OCI-LY3 (cell line): Measurements from ENCODE around the gene ENKD1.

Source experiments
- H2AFZ ChIP-seq: fragments of 200-600, 300-600 bp; shearing (Covaris generic); 2 replicates; pipeline ENCODE4 v1.6.0; 2014; ENCODE audit warnings: antibody characterized with exemption, low read depth, low read length
- H3K27ac ChIP-seq: fragments of 200-600, 300-600 bp; sonication (generic); 2 replicates; pipeline ENCODE4 v1.5.1; 2014; ENCODE audit warnings: mild to moderate bottlenecking, low read length, moderate library complexity, mixed read lengths
- H3K27me3 ChIP-seq: fragments of 200-600, 300-600 bp; sonication (generic); 2 replicates; pipeline ENCODE4 v1.6.1; 2014; ENCODE audit warnings: low read depth, low read length, mixed read lengths
- H3K36me3 ChIP-seq: fragments of 200-600, 300-600 bp; sonication (generic); replicated peaks from 2 replicates; pipeline ENCODE3; 2014; ENCODE audit warnings: low read depth, low read length, mixed read lengths
- H3K4me1 ChIP-seq: fragments of 300-600, 200-600 bp; sonication (generic); 2 replicates; pipeline ENCODE4 v1.6.1; 2014; ENCODE audit warnings: low read length, mixed read lengths
- H3K4me2 ChIP-seq: fragments of 200-600, 300-600 bp; sonication (generic); 2 replicates; pipeline ENCODE4 v1.6.1; 2014; ENCODE audit warnings: low read length, mixed read lengths
- H3K4me3 ChIP-seq: fragments of 300-600, 200-600 bp; sonication (generic); 2 replicates; pipeline ENCODE4 v1.5.1; 2014; ENCODE audit warnings: antibody characterized with exemption, mild to moderate bottlenecking, low read length, moderate library complexity
- H3K79me2 ChIP-seq: fragments of 300-600, 200-600 bp; shearing (Covaris generic); 2 replicates; pipeline ENCODE4 v1.6.1; 2014; ENCODE audit warnings: mild to moderate bottlenecking, low read length, mixed read lengths
- H3K9ac ChIP-seq: fragments of 300-600, 200-600 bp; shearing (Covaris generic); 2 replicates; pipeline ENCODE4 v1.6.0; 2014; ENCODE audit warnings: mild to moderate bottlenecking, low read length, moderate library complexity
- H3K9me3 ChIP-seq: fragments of 200-600, 300-600 bp; shearing (Covaris generic); 2 replicates; pipeline ENCODE4 v1.6.1; 2014; ENCODE audit warnings: low read length, mixed read lengths; ENCODE audit not compliant: insufficient read depth
- H4K20me1 ChIP-seq: fragments of 200-600, 300-600 bp; sonication (generic); 2 replicates; pipeline ENCODE4 v1.6.1; 2016; ENCODE audit warnings: low read length, mixed read lengths; ENCODE audit not compliant: insufficient read depth
- CTCF ChIP-seq: fragments of 200-600, 300-600 bp; sonication (generic); IDR thresholded peaks from 2 replicates; pipeline ENCODE4 v1.5.1; 2014; ENCODE audit warnings: antibody characterized with exemption, low read length, low read depth
- EZH2phosphoT487 ChIP-seq: fragments of 200-600 bp; shearing (Covaris generic); IDR thresholded peaks from 2 replicates; pipeline ENCODE4 v1.6.1; 2018; ENCODE audit warnings: antibody characterized with exemption, mixed run types, low read depth

Gene ENKD1

GRCh38 chr16:67672739-67673662 is 6.5 kb upstream of the ENKD1 start:
- Histone ChIP-seq H3K27ac (no peak overlapping the region), H3K27me3 (no peaks in the 10 kb centered on the region)

GRCh38 chr16:67672306-67672705 is 5.8 kb upstream of the ENKD1 start:
- no peak overlapping the region for H3K9ac ChIP-seq
- H3K4me3 ChIP-seq = no peak overlapping the region
- no peak overlapping the region for H3K27ac ChIP-seq
- H2AFZ ChIP-seq = no peak overlapping the region
- no peaks in the 10 kb centered on the region for H3K27me3 ChIP-seq
- no peaks in the 10 kb centered on the region for H3K9me3 ChIP-seq
- no peak for TF ChIP-seq CTCF
- no peak for TF ChIP-seq EZH2phosphoT487
- no peaks in the 10 kb centered on the region for H3K36me3 ChIP-seq
- H3K4me2 ChIP-seq = no peak overlapping the region; the same call in 1 of the 2 replicates
- H3K79me2 ChIP-seq = no peaks in the 10 kb centered on the region
- peaks cover 45% of the 10 kb centered on the region for H3K4me1 ChIP-seq
- H4K20me1 ChIP-seq = no peaks in the 10 kb centered on the region

More at GRCh38 chr16:67672739-67673662, 6.5 kb upstream of the ENKD1 start:
- H3K9ac ChIP-seq = no peak overlapping the region
- H3K4me2 ChIP-seq = peak overlapping the region; percentile 55
- H4K20me1 ChIP-seq = no peaks in the 10 kb centered on the region
- no peaks in the 10 kb centered on the region for H3K36me3 ChIP-seq
- H3K9me3 ChIP-seq = no peaks in the 10 kb centered on the region
- TF ChIP-seq EZH2phosphoT487 = no peak
- TF ChIP-seq CTCF = peak; percentile 89
- H2AFZ ChIP-seq = no peak overlapping the region
- no peak overlapping the region for H3K4me3 ChIP-seq
- H3K4me1 ChIP-seq = peaks cover 38% of the 10 kb centered on the region
- H3K79me2 ChIP-seq = no peaks in the 10 kb centered on the region

GRCh38 chr16:67669499-67670101 is 3.0 kb upstream of the ENKD1 start:
- no peaks in the 10 kb centered on the region for H3K9me3 ChIP-seq
- H3K36me3 ChIP-seq = no peaks in the 10 kb centered on the region
- no peaks in the 10 kb centered on the region for H4K20me1 ChIP-seq
- H2AFZ ChIP-seq = no peak overlapping the region
- H3K9ac ChIP-seq = no peak overlapping the region; the same call in 1 of the 2 replicates
- no peaks in the 10 kb centered on the region for H3K27me3 ChIP-seq
- peak overlapping the region; percentile 99 for H3K4me2 ChIP-seq
- no peak overlapping the region for H3K27ac ChIP-seq
- TF ChIP-seq EZH2phosphoT487 (no peak), CTCF (no peak)
- H3K79me2 ChIP-seq = no peaks in the 10 kb centered on the region
- peaks cover 54% of the 10 kb centered on the region for H3K4me1 ChIP-seq
- no peak overlapping the region for H3K4me3 ChIP-seq

GRCh38 chr16:67668495-67669157 is 2.1 kb upstream of the ENKD1 start:
- Histone ChIP-seq H3K9me3 (no peaks in the 10 kb centered on the region), H2AFZ (no peak overlapping the region), H3K9ac (peak overlapping the region; percentile 53), H3K79me2 (no peaks in the 10 kb centered on the region), H3K4me1 (peaks cover 49% of the 10 kb centered on the region), H3K36me3 (no peaks in the 10 kb centered on the region), H3K27ac (peak overlapping the region; percentile 85), H3K4me3 (peak overlapping the region; percentile 92), H3K4me2 (peak overlapping the region; percentile 99), H4K20me1 (no peaks in the 10 kb centered on the region), H3K27me3 (no peaks in the 10 kb centered on the region)
- peak; percentile 45 for TF ChIP-seq CTCF
- TF ChIP-seq EZH2phosphoT487 = no peak
